ENCODE measurements around the gene SLC49A3. TPM values are rescaled to one million over a fixed set of nuclear protein-coding genes. Genes with fewer than 3 reads are reported as not detected.
A peak's percentile ranks its signal among the peaks of the same experiment; 100 is the strongest.

Gene SLC49A3
- total and polyA plus RNA-seq, 2 of the 8 experiments (the other 6 are each of a cell fraction or from before 2014, with no cell fraction given) = 5.0 to 8.8 TPM

- no peak for FAIRE-seq
- 89% methylated on average over 12 of the region's 23 CpGs; no CpG with 5 or more reads in 1 of the 2 experiments for WGBS, 2 experiments (ENCODE audit: extremely low coverage in 1 of 2, insufficient coverage in 1 of 2, insufficient read length in 1 of 2, insufficient replicate concordance in 2 of 2, low coverage in 1 of 2, low lambda C conversion rate in 2 of 2, missing lambda C conversion rate in 1 of 2)
- CTCF ChIA-PET (ENCODE audit: partially characterized antibody) = interaction anchor here (0.6 to 0.7 kb wide), 3 partner anchors 8 to 68 kb away, joined by 3 read pairs; no protein-coding TSS in a partner anchor
Measured at GRCh38 chr4:657338-657833, 31.6 kb downstream of the SLC49A3 start.

More at GRCh38 chr4:657338-657833, 31.6 kb downstream of the SLC49A3 start:
- Histone ChIP-seq H2AFZ (ENCODE audit: low read length) (no peak overlapping the region), H3K23ac (ENCODE audit: insufficient read length) (no peak overlapping the region), H3K14ac (ENCODE audit: insufficient read length) (no peak overlapping the region), H3K4ac (replicated peaks; ENCODE audit: insufficient read length, low read depth, low read length) (no peak overlapping the region), H3K36me3 (ENCODE audit: control insufficient read depth in 2 of 4, insufficient read depth in 4 of 4, low read length in 3 of 4) (no peaks in the 10 kb centered on the region; a peak in 1 of 8 replicates), H3K23me2 (ENCODE audit: low read depth, low read length) (peaks cover 4% of the 10 kb centered on the region; the same call in 1 of the 2 replicates), H2BK12ac (ENCODE audit: low read depth, low read length) (no peak overlapping the region), H3K79me1 (ENCODE audit: low read depth, low read length) (no peaks in the 10 kb centered on the region), H3K27me3 (replicated peaks in 1 of 4; ENCODE audit: control insufficient read depth in 3 of 4, extremely low read depth in 1 of 4, insufficient read depth in 3 of 4, low read length in 3 of 4) (peaks cover 0 to 11% (median 0%) of the 10 kb centered on the region in 4 experiments; a peak in 2 of 7 replicates), H2BK120ac (replicated peaks; ENCODE audit: low read depth, low read length) (no peak overlapping the region), H3K56ac (replicated peaks; ENCODE audit: insufficient read length, low read depth, low read length) (no peak overlapping the region), H2BK5ac (ENCODE audit: low read depth, low read length) (no peak overlapping the region), H2BK15ac (ENCODE audit: low read length) (no peak overlapping the region), H4K20me1 (replicated peaks in 1 of 2; ENCODE audit: control insufficient read depth in 1 of 2, insufficient read depth in 2 of 2, low read length in 2 of 2) (peaks cover 0 to 20% of the 10 kb centered on the region in 2 experiments), H4K5ac (ENCODE audit: insufficient read length, low read depth, low read length) (no peak overlapping the region), H3K4me2 (ENCODE audit: insufficient read depth in 1 of 2, low read depth in 2 of 2, low read length in 2 of 2) (no peak overlapping the region), H3K27ac (ENCODE audit: low read depth, low read length) (no peak overlapping the region), H3K9me3 (ENCODE audit: insufficient read depth in 2 of 2, low read depth in 1 of 2, low read length in 1 of 2) (no peaks in the 10 kb centered on the region), H3K79me2 (ENCODE audit: control insufficient read depth in 1 of 2, insufficient read depth in 2 of 2, low read length in 2 of 2) (no peaks in the 10 kb centered on the region), H3K18ac (ENCODE audit: extremely low read depth, low read length) (no peak overlapping the region), H4K8ac (ENCODE audit: extremely low read depth, insufficient read depth, low read length) (no peak overlapping the region), H3K4me1 (replicated peaks in 1 of 4; ENCODE audit: control insufficient read depth in 3 of 4, insufficient read depth in 4 of 4, low read length in 3 of 4) (no peaks in the 10 kb centered on the region), H3K4me3 (ENCODE audit: extremely low read depth in 1 of 4, insufficient read depth in 2 of 4, low read depth in 3 of 4, low read length in 4 of 4) (no peak overlapping the region), H4K91ac (replicated peaks; ENCODE audit: insufficient read length, low read length) (no peak overlapping the region), H2AK5ac (ENCODE audit: low read depth, low read length) (no peak overlapping the region), H3K9ac (replicated peaks in 1 of 4; ENCODE audit: extremely low read depth in 1 of 4, low read depth in 3 of 4, low read length in 3 of 4) (no peak overlapping the region), H2BK20ac (ENCODE audit: low read length) (no peak overlapping the region)
- no peak for TF ChIP-seq GABPA (IDR thresholded peaks at IDR 0.05; ENCODE audit: borderline replicate concordance, insufficient read depth, low read length)
- TF ChIP-seq RXRA (IDR thresholded peaks at IDR 0.05; ENCODE audit: insufficient read depth, low read depth, low read length) = peak; percentile 98
- POLR2A ChIA-PET (ENCODE audit: partially characterized antibody) = interaction anchor here (0.6 to 1.5 kb wide), 6 partner anchors 8 to 395 kb away, joined by 3 to 7 read pairs (median 3); no protein-coding TSS in a partner anchor
- no peak for DNase-seq (ENCODE audit: low read depth in 1 of 2, low spot score in 2 of 2)

Data from H1 (cell line).